DND-41 (cell line): ENCODE data around the gene MGAM2.

Source experiments
- CTCF ChIP-seq: IDR thresholded peaks from 2 replicates; pipeline ENCODE4 v1.5.1; 2012; ENCODE audit warnings: borderline replicate concordance, low read length, moderate library complexity, mild to moderate bottlenecking; ENCODE audit not compliant: poor library complexity, severe bottlenecking; ENCODE audit errors: extremely low read depth
- EZH2 ChIP-seq: IDR thresholded peaks from 3 replicates; pipeline ENCODE4 v1.6.1; 2012; ENCODE audit warnings: borderline replicate concordance, low read depth, mild to moderate bottlenecking, moderate library complexity, low read length, inconsistent platforms; ENCODE audit not compliant: severe bottlenecking

- TF ChIP-seq CTCF (no peak), EZH2 (no peak)
These were observed 61.4 kb downstream of the MGAM2 start for GRCh38 chr7:142172932-142173331.
